GM18505 (cell line): ENCODE results near the gene SLC38A10.

ENCODE experiments used
- ATAC-seq: cut with Tn5 transposase; IDR thresholded peaks from one replicate; pipeline ENCODE4 v1.9.1; 2021; ENCODE audit not compliant: unreplicated experiment
- POLR2A ChIP-seq: IDR thresholded peaks from 4 replicates; pipeline ENCODE4 v1.6.1; 2011; ENCODE audit warnings: borderline replicate concordance; ENCODE audit not compliant: insufficient read depth, insufficient read length; ENCODE audit errors: extremely low read depth

SLC38A10 gene

GRCh38 chr17:81223762-81224130, 71.4 kb downstream of the SLC38A10 start:
- TF ChIP-seq POLR2A, result no peak
- ATAC-seq, result no peak

GRCh38 chr17:81222906-81223761, 72.0 kb downstream of the SLC38A10 start, which contains the start of gene CEP131:
TSS of gene CEP131 (minus strand) at chr17:81222965. CDS start at chr17:81220056, 2,909 bp downstream.
- peak; percentile 89 for ATAC-seq

GRCh38 chr17:81222620-81222905, 72.5 kb downstream of the SLC38A10 start:
- ATAC-seq, result no peak

More at GRCh38 chr17:81222906-81223761, 72.0 kb downstream of the SLC38A10 start, which contains the start of gene CEP131:
- TF ChIP-seq POLR2A, result peak; percentile 45

GRCh38 chr17:81221842-81222619, 73.1 kb downstream of the SLC38A10 start:
- ATAC-seq, result no peak
- TF ChIP-seq POLR2A, result no peak

More at GRCh38 chr17:81222620-81222905, 72.5 kb downstream of the SLC38A10 start:
- TF ChIP-seq POLR2A, result no peak

- no peak for TF ChIP-seq POLR2A
- no peak for ATAC-seq
Measured at GRCh38 chr17:81221371-81221841, 73.7 kb downstream of the SLC38A10 start.

- no peak for ATAC-seq
- TF ChIP-seq POLR2A, result no peak
Measured at GRCh38 chr17:81219476-81220180, 75.5 kb downstream of the SLC38A10 start.

GRCh38 chr17:81218991-81219390, 76.1 kb downstream of the SLC38A10 start:
- no peak for TF ChIP-seq POLR2A
- no peak for ATAC-seq

GRCh38 chr17:81218459-81218858, 76.6 kb downstream of the SLC38A10 start:
- no peak for ATAC-seq
- no peak for TF ChIP-seq POLR2A

GRCh38 chr17:81217491-81217890, 77.6 kb downstream of the SLC38A10 start:
- no peak for ATAC-seq
- no peak for TF ChIP-seq POLR2A

- ATAC-seq, result no peak
Measured at GRCh38 chr17:81213978-81214377, 81.1 kb downstream of the SLC38A10 start.

GRCh38 chr17:81212365-81212764, 82.7 kb downstream of the SLC38A10 start:
- TF ChIP-seq POLR2A, result no peak
- no peak for ATAC-seq

More at GRCh38 chr17:81213978-81214377, 81.1 kb downstream of the SLC38A10 start:
- TF ChIP-seq POLR2A, result no peak

- TF ChIP-seq POLR2A, result no peak
- no peak for ATAC-seq
Measured at GRCh38 chr17:81210868-81211267, 84.2 kb downstream of the SLC38A10 start.

GRCh38 chr17:81210466-81210865, 84.6 kb downstream of the SLC38A10 start:
- no peak for TF ChIP-seq POLR2A
- no peak for ATAC-seq
